ENCODE data around the gene GIMAP4.

GIMAP4 gene

GRCh38 chr7:150620061-150620460 lies 52.9 kb downstream of the GIMAP4 start:
- DNase-seq (ENCODE audit: extremely low read depth, low read depth): no peak
- H3K4me3 ChIP-seq (replicated peaks; ENCODE audit: low read depth, low read length): no peak overlapping the region
- TF ChIP-seq, protein P1, sequence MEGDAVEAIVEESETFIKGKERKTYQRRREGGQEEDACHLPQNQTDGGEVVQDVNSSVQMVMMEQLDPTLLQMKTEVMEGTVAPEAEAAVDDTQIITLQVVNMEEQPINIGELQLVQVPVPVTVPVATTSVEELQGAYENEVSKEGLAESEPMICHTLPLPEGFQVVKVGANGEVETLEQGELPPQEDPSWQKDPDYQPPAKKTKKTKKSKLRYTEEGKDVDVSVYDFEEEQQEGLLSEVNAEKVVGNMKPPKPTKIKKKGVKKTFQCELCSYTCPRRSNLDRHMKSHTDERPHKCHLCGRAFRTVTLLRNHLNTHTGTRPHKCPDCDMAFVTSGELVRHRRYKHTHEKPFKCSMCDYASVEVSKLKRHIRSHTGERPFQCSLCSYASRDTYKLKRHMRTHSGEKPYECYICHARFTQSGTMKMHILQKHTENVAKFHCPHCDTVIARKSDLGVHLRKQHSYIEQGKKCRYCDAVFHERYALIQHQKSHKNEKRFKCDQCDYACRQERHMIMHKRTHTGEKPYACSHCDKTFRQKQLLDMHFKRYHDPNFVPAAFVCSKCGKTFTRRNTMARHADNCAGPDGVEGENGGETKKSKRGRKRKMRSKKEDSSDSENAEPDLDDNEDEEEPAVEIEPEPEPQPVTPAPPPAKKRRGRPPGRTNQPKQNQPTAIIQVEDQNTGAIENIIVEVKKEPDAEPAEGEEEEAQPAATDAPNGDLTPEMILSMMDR (IDR thresholded peaks at IDR 0.05; ENCODE audit: low read depth, low read length, missing control alignments): no peak

GRCh38 chr7:150620617-150621371 lies 53.6 kb downstream of the GIMAP4 start:
- TF ChIP-seq, protein P1 (IDR thresholded peaks at IDR 0.05; ENCODE audit: low read depth, low read length, missing control alignments): no peak
- H3K4me3 ChIP-seq (replicated peaks; ENCODE audit: low read depth, low read length): no peak overlapping the region
- no peak for DNase-seq (ENCODE audit: extremely low read depth, low read depth)

DNA sequence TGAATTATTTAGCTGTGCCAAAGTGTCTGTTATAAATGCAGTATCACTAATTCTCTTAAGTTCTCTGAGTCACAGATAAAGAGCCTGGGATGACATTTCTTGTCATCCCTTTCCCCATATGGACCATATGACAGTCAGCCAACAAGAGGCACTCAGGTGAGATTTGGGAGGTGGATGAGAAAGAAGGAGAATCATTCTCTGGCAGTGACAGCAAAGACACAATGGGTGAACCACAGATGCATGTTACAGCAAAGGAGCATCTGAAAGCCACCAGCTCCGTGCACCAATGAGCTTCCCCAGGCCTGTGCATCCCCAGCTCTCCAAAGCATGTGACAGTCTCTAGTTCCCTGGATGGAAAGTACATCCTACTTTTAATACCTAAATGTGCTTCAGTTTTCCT lies 54.2 kb downstream of the GIMAP4 start:
- H3K4me3 ChIP-seq (replicated peaks; ENCODE audit: low read depth, low read length): no peak overlapping the region
- TF ChIP-seq, protein P1 (IDR thresholded peaks at IDR 0.05; ENCODE audit: low read depth, low read length, missing control alignments): no peak
- no peak for DNase-seq (ENCODE audit: extremely low read depth, low read depth)

Measured in HFF-Myc (cell line).